Breast epithelium (tissue), 3 donors: Measurements from ENCODE around the gene KLHL15.

Experiments used
- POLR2AphosphoS5 ChIP-seq, 3 donors: sonication (generic); formaldehyde crosslinking; IDR thresholded peaks; one replicate each; pipeline ENCODE4 v1.6.1; 2017; ENCODE audit warnings: antibody characterized with exemption in 3 of 3
- TF ChIP-seq, protein P1 (sequence below), 3 donors: fragments of 450-650 bp; IDR thresholded peaks; one replicate each; pipeline ENCODE4 v1.5.1; 2016 to 2017; ENCODE audit warnings: antibody characterized with exemption in 3 of 3, mild to moderate bottlenecking in 3 of 3, moderate library complexity in 3 of 3

DNA sequence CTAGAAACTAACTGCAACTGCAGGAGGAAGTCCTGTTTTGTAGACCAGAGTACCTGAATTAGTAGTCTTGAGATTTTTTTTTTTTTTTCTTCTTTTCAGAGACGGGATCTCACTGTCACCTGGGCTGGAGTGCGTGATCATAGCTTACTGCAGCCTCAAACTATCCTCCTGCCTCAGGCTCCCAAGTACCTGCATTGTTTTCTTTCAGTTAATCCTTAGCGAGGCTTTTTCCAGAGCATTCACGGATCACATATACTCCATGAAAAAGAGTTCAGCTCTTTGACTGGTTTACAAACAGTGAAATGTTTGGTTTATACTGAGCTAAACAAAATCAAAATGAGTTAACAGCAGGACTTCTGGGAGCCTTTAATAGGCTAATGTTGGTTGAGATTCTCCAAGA lies 45.8 kb downstream of the KLHL15 start:
- TF ChIP-seq, protein P1, sequence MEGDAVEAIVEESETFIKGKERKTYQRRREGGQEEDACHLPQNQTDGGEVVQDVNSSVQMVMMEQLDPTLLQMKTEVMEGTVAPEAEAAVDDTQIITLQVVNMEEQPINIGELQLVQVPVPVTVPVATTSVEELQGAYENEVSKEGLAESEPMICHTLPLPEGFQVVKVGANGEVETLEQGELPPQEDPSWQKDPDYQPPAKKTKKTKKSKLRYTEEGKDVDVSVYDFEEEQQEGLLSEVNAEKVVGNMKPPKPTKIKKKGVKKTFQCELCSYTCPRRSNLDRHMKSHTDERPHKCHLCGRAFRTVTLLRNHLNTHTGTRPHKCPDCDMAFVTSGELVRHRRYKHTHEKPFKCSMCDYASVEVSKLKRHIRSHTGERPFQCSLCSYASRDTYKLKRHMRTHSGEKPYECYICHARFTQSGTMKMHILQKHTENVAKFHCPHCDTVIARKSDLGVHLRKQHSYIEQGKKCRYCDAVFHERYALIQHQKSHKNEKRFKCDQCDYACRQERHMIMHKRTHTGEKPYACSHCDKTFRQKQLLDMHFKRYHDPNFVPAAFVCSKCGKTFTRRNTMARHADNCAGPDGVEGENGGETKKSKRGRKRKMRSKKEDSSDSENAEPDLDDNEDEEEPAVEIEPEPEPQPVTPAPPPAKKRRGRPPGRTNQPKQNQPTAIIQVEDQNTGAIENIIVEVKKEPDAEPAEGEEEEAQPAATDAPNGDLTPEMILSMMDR (IDR thresholded peaks at IDR 0.05): no peak
- no peak for TF ChIP-seq POLR2AphosphoS5 (IDR thresholded peaks at IDR 0.05)
